HG02763 (cell line): ENCODE data around the gene LRRC55.

Experiments used
- ATAC-seq: cut with Tn5 transposase; IDR thresholded peaks from one replicate; pipeline ENCODE4 v1.9.1; 2021; ENCODE audit warnings: mild to moderate bottlenecking, moderate library complexity; ENCODE audit not compliant: unreplicated experiment

LRRC55 gene

DNA sequence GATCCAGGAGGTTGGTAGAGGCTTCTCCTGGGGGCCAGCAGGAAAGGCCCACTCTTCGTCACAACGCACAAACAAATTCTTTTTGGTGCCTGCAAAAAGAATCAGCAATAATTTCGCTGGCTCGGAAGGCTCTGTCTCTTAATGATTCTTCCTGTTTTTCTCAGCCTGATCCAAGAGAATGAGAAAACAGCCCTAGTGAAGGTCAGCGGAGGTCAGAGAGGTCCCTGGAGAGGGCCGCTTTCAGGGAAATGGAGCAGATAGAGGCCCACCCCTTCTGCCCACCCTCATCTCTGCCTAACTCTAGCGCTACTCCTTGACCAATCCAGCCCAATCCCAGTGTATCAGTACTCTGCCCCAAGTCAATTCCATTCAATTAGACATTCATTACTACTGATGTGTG lies 19.2 kb downstream of the LRRC55 start:
- ATAC-seq, result no peak

DNA sequence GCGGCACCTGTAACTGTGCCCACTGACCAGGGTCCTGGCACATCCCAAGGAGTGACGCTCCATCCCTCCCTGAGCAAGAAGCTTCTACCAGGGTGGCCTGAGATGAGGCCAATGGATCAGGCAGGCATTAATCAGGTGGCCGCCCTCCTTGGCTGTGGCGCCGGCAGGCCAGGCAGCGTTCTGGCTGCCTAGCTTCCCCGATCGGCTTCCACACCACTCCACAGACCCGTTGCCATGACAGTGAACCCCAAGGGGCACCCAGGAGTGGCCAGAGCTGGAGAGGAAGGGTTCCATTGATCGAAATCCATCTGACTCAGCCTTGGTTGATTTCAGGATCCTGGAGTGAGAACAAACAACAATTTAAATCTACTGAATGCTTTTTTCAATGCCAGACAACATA lies 20.5 kb downstream of the LRRC55 start:
- ATAC-seq, result no peak

DNA sequence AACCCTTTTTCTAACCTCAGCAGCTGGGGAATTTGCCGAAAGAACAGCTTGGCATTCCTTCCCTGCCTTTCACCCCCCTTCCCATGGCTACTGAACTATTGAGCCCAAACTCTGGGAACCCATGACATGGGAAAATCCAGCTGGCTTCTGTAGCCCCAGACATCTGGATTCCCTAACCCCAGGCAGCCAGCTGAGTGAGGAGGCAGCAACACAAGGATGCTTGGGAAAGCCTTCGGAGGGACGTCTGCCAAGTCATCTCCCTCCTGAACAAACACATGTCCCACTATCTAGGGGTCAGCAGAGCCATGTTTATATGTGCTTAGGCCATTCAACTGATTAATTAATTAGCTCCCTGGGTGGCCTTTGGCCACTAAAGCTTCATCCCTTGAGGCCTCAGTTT lies 21.6 kb downstream of the LRRC55 start:
- ATAC-seq, result no peak

- ATAC-seq, result no peak
These were observed 22.2 kb downstream of the LRRC55 start for GRCh38 chr11:57203882-57204480.

GRCh38 chr11:57205041-57205641 lies 23.4 kb downstream of the LRRC55 start:
- ATAC-seq, result no peak

- ATAC-seq, result no peak
These were observed 25.4 kb downstream of the LRRC55 start for GRCh38 chr11:57207168-57207567.

GRCh38 chr11:57210781-57211180 lies 29.0 kb downstream of the LRRC55 start:
- no peak for ATAC-seq

DNA sequence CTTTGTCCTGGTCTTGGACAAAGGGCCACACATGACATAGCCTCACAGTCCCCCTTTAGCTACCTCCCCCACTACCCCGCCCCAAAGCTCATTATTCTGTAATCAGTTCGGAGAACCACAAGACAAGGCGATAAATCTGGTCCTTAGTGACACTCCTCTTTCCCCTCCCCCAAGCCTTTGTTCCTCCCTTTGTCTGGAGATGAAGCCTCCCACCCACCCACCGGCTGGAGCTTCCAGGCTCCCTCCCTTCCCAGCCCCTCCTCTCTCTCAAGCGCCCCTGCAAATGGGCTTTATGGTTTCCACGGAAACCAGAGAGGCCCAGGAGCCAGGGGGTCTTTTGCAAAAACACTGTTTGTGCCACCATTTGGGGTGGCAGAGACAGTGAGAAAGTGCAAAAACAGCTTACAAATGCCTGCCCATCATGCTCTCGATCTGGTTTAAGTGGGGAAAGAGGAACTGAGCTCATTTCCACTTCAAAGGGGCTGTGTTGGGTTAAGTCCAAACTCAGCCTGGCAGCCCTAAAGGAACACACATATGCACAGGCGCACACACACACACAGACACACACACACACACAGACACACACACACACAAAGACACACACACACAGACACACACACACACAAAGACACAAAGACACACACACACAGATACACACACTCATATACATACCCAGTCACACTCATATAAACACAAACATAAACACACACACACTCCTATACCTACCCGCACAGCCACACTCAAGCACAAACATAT lies 31.8 kb downstream of the LRRC55 start:
- ATAC-seq, result no peak

- ATAC-seq, result no peak
These were observed 32.3 kb downstream of the LRRC55 start for GRCh38 chr11:57214098-57214417.

GRCh38 chr11:57214494-57214893 lies 32.7 kb downstream of the LRRC55 start:
- no peak for ATAC-seq

DNA sequence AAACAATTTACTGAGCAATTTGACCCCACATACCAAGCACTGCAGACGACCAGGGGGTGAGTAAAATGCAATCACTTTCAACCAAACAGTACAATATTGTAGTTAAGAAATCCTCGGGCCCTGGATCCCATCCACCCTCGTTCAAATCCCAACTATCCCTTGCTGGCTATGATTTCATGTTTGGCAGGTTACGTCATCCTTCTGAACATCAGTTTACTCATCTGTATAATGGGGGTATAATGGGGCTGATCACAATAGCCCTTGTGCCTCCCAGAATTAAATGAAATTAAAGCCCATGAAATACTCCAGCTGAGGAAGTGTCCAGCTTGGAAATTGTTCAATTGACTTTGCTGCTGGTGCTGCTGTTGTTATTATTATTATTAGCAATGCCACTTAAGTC lies 34.7 kb downstream of the LRRC55 start:
- ATAC-seq, result no peak

GRCh38 chr11:57217053-57217452 lies 35.3 kb downstream of the LRRC55 start:
- ATAC-seq, result no peak

- no peak for ATAC-seq
These were observed 37.4 kb downstream of the LRRC55 start for GRCh38 chr11:57219021-57219627.

- ATAC-seq, result no peak
These were observed 40.5 kb downstream of the LRRC55 start for GRCh38 chr11:57222239-57222638.

DNA sequence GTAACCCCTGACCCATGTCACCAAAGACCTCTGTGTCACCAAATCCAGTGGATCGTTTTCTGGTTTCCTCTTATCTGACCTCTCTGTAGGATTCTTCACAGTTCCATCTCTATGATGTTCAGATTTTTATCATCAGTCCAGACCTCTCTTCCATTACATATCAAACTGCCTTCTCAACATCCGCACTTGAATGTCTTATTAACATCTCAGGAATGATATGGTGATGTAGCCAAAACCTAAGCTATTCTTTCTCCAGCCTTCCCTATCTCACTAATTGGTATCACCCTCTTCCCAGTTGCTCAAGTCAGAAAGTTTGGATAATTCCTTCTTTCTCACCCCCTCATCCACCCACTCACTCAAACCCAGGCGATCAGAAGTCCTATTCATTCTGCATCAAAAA lies 41.8 kb downstream of the LRRC55 start:
- ATAC-seq, result no peak

DNA sequence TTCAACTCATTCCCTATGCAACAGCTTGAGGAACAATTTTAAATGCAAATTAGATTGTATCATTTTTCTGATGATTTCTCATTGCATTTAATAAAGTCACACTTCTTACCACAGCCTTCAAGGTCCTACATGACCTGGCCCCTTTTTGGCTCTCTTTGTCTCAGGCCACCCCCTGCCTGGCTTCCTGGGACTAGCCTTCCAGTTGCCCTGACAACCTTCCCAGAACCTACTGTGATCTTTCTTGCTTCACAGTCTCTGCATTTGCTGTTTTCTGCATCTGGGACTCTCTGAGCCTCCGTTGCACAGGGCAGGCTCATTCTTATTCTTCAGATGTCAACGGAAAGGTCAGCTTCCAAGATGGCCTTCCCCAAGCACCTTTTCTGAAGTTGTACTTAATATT lies 42.4 kb downstream of the LRRC55 start:
- ATAC-seq, result no peak

- ATAC-seq, result no peak
These were observed 42.8 kb downstream of the LRRC55 start for GRCh38 chr11:57224537-57224936.

DNA sequence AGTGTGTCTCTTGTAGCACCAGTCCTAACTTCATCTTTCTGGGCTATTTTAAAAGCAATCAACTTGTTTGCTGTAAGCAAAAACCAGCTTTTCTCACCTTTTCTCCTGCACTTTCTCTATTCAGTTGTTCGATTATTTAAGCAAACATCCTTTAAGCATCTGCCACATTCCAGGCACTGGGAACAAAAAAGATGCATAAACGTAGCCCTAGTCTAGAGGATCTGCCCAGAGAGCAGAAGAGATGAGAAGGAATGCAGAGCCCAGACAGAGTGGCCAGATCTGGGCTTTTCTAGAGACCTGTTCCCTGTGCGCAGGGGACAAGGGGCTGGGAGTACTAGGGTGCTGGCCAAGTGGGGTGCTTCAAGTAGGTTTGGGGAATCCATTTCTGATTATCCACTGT lies 46.8 kb downstream of the LRRC55 start:
- ATAC-seq, result no peak

- no peak for ATAC-seq
These were observed 48.6 kb downstream of the LRRC55 start for GRCh38 chr11:57230316-57230715.

- ATAC-seq, result no peak
These were observed 49.2 kb downstream of the LRRC55 start for GRCh38 chr11:57230791-57231538.

GRCh38 chr11:57231539-57232253 lies 49.9 kb downstream of the LRRC55 start:
- no peak for ATAC-seq
